Adrenal gland (tissue), 12 donors: Measurements from ENCODE around the gene C12orf57. TPM values are rescaled to one million over a fixed set of nuclear protein-coding genes. Genes with fewer than 3 reads are reported as not detected.

Source experiments
- DNase-seq, 7 donors: peaks; one replicate each; pipeline ENCODE4 v3.0.0-alpha.2; 2019 to 2020
- H3K27ac ChIP-seq, 5 donors: fragments of 200-600 bp; sonication (generic) in 4 of 5; 1 replicate in 3 of 5; 2 replicates in 2 of 5; pipeline versions ENCODE4 v1.5.1 to v1.8.0; 2016 to 2020; ENCODE audit warnings: mild to moderate bottlenecking in 1 of 5
- H3K27me3 ChIP-seq: fragments of 200-600 bp; 2 replicates; pipeline ENCODE4 v1.8.0; 2021
- H3K36me3 ChIP-seq, 2 donors: fragments of 200-600 bp; replicated peaks in 1 of 2; 1 replicate in 1 of 2; 2 replicates in 1 of 2; pipeline versions ENCODE4 v1.5.1 to v1.8.0; 2018 to 2022
- H3K4me1 ChIP-seq, 2 donors: fragments of 200-600 bp; replicated peaks in 1 of 2; 1 replicate in 1 of 2; 2 replicates in 1 of 2; pipeline versions ENCODE4 v1.5.1 to v1.8.0; 2018 to 2021
- H3K4me3 ChIP-seq, 4 donors: fragments of 200-600 bp; sonication (generic) in 3 of 4; one replicate each; pipeline ENCODE4 v1.5.1; 2016 to 2018
- H3K9me3 ChIP-seq, 3 donors: fragments of 200-600 bp; sonication (generic) in 1 of 3; replicated peaks in 1 of 3; 1 replicate in 2 of 3; 2 replicates in 1 of 3; pipeline versions ENCODE4 v1.5.1 to v1.8.0; 2016 to 2021
- POLR2A ChIP-seq, 2 donors: fragments of 450-650 bp; IDR thresholded peaks; one replicate each; pipeline ENCODE4 v1.6.1; 2017; ENCODE audit warnings: antibody characterized with exemption in 2 of 2, mild to moderate bottlenecking in 2 of 2, moderate library complexity in 1 of 2
- WGBS, 4 donors: extraction: QIAGEN DNeasy Blood & Tissue Kit in 2 of 4; methylation state at CpG; one replicate each; pipeline versions ENCODE4 v1.1.5 to v1.1.7; 2013 to 2017; 5-methylcytosine and 5-hydroxymethylcytosine counted together
- intact Hi-C, 2 donors: fragments of 100-400 bp; cut with DNase I; formaldehyde crosslinking; loops; one replicate each; pipeline versions ENCODE4 v1.14.1 to v1.15.0; 2022 to 2023
- polyA plus RNA-seq, 3 donors: library from polyadenylated mRNA; stranded (reverse); fragments of 200-250 nt in 2 of 3; fragments of 350-450 nt in 1 of 3; fragmentation: Illumina TruSeq in 1 of 3; extraction: RNeasy Lipid Tissue Mini Kit (QIAGEN cat#74804) in 1 of 3; gene quantifications; one replicate each; pipeline ENCODE4 v1.2.3, GENCODE V29; 2013 to 2014
- total RNA-seq, 9 donors: library from RNA; depleted of rRNA in 4 of 9; stranded (reverse); fragments of >200 nt in 4 of 9; fragments of 120-200 nt in 1 of 9; fragmentation: NEBNext Ultra II Directional in 1 of 9; extraction: Animal tissue kit (Norgen Biotek cat#: 25700) in 1 of 9; gene quantifications; one replicate each; pipeline versions ENCODE4 v1.1.0 to v1.2.4, GENCODE V29; 2013 to 2023
- TF ChIP-seq, protein P1 (sequence below), 6 experiments: fragments of 450-650 bp in 4 of 6; fragments of 200-600 bp in 2 of 6; sonication (generic) in 1 of 6; IDR thresholded peaks; 1 replicate in 5 of 6; 2 replicates in 1 of 6; pipeline versions ENCODE4 v1.5.1 to v1.8.0; 2016 to 2021; ENCODE audit warnings: antibody characterized with exemption in 6 of 6, mild to moderate bottlenecking in 2 of 6, moderate library complexity in 1 of 6
- donor health status: healthy with polysubstance abuse.
- donor health status: Bipolar disorder and iron deficiency.
- donor health status: DM: yes; HTN: yes; CAD: no.
- donor health status: DM: no; HTN: no; CAD: no.
- donor health status: DM: no; HTN: no; CAD: no.
- donor health status: DM: yes; HTN: yes; CAD: no.

C12orf57 gene
- total and polyA plus RNA-seq, 12 donors = 58.4 to 505 (median 277) TPM

DNA sequence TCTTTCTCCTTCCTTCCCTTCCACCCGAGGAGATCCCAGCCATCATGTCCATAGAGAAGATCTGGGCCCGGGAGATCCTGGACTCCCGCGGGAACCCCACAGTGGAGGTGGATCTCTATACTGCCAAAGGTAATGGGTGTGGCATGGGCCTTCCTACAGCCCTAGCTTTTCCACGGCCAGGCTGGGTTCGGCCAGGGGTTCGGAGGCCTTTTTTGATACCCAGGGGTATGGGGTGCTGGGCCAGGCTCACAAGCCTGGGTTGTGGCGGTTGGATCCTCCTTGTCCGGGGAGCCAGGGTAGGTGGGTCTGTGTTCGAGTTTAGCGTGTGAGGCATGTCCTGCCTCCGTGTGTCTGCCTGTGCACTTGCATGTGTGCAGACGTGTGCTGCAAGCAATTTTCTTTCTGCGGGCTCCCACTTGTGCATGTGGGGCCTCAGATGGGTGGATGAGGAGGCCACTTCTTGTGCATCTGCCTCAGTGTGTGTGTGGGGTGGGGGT lies 28.0 kb upstream of the C12orf57 start:
- peaks cover 6 to 12% of the 10 kb centered on the region in 2 donors for H3K4me1 ChIP-seq
- no peak overlapping the region for H3K27ac ChIP-seq
- H3K9me3 ChIP-seq = no peaks in the 10 kb centered on the region
- no peaks in the 10 kb centered on the region for H3K27me3 ChIP-seq
- WGBS, 4 donors = 81 to 86% (median 82%) methylated on average over 11 to 14 of the region's 14 CpGs
- intact Hi-C loops = no loop called here
- H3K36me3 ChIP-seq = peaks cover 0 to 5% of the 10 kb centered on the region in 2 donors
- TF ChIP-seq POLR2A (IDR thresholded peaks at IDR 0.05) = no peak
- TF ChIP-seq, protein P1, sequence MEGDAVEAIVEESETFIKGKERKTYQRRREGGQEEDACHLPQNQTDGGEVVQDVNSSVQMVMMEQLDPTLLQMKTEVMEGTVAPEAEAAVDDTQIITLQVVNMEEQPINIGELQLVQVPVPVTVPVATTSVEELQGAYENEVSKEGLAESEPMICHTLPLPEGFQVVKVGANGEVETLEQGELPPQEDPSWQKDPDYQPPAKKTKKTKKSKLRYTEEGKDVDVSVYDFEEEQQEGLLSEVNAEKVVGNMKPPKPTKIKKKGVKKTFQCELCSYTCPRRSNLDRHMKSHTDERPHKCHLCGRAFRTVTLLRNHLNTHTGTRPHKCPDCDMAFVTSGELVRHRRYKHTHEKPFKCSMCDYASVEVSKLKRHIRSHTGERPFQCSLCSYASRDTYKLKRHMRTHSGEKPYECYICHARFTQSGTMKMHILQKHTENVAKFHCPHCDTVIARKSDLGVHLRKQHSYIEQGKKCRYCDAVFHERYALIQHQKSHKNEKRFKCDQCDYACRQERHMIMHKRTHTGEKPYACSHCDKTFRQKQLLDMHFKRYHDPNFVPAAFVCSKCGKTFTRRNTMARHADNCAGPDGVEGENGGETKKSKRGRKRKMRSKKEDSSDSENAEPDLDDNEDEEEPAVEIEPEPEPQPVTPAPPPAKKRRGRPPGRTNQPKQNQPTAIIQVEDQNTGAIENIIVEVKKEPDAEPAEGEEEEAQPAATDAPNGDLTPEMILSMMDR (IDR thresholded peaks at IDR 0.05) = no peak
- no peak overlapping the region for H3K4me3 ChIP-seq
- no peak for DNase-seq

DNA sequence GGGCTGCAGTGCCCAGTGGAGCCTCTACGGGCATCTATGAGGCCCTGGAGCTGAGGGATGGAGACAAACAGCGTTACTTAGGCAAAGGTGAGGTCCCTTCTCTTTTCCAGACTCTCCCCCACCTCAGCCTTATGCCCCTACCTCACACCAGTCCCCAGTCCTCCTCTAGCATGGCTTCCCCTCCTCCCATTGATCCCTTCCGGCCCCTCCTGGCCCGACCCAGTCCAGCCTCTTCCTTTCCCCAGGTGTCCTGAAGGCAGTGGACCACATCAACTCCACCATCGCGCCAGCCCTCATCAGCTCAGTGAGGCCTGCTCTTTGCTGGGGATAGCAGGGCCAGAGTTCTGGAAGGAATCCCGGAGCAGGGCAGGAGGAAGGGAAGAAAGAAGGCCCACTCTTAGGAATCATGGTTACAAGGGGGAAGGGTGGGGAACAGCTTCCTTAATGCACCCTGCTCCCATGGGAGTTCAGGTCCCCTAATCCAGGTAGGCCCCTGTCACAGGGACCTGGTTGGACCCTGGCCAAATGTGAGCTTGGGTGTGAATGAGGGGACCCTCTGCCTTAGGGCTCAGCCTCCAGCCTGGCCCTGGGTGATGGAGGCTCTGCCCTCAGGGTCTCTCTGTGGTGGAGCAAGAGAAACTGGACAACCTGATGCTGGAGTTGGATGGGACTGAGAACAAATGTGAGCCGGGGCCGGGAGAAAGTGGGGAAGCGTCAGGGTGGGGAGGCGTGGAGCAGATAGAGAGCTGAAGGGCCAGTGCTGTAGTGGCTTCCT lies 27.2 kb upstream of the C12orf57 start:
- H3K9me3 ChIP-seq = no peaks in the 10 kb centered on the region
- no peak for DNase-seq
- peaks cover 0 to 5% of the 10 kb centered on the region in 2 donors for H3K36me3 ChIP-seq
- H3K27ac ChIP-seq = no peak overlapping the region
- intact Hi-C loops = no loop called here
- H3K4me1 ChIP-seq = peaks cover 6 to 12% of the 10 kb centered on the region in 2 donors
- TF ChIP-seq, protein P1 (IDR thresholded peaks at IDR 0.05) = no peak
- TF ChIP-seq POLR2A (IDR thresholded peaks at IDR 0.05) = no peak
- H3K27me3 ChIP-seq = no peaks in the 10 kb centered on the region
- 92 to 97% (median 94%) methylated on average over 11 of the region's 11 CpGs for WGBS, 4 donors
- H3K4me3 ChIP-seq = no peak overlapping the region

DNA sequence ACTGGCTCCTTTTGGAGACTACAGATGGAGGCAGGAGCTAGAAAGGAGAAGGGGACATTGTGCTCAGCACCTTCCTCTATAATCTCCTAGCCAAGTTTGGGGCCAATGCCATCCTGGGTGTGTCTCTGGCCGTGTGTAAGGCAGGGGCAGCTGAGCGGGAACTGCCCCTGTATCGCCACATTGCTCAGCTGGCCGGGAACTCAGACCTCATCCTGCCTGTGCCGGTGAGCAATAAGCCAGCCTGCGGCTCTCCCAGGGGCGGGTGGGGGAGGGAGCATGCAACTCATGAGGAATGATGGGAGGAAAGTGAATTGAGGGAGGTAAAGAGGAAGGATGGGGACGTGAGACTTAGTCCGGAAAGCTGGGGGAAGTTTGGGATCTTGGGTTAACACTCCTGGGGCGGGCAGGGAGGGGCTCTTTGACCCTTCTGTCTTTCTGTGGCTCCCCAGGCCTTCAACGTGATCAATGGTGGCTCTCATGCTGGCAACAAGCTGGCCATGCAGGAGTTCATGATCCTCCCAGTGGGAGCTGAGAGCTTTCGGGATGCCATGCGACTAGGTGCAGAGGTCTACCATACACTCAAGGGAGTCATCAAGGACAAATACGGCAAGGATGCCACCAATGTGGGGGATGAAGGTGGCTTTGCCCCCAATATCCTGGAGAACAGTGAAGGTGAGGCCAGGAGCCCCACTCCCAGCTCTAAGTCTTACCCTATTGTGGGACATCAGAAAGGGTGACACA lies 26.2 kb upstream of the C12orf57 start:
- intact Hi-C loops = no loop called here
- no peak for DNase-seq
- Histone ChIP-seq H3K4me3 (no peak overlapping the region), H3K9me3 (no peaks in the 10 kb centered on the region), H3K27ac (no peak overlapping the region), H3K4me1 (peaks cover 6 to 12% of the 10 kb centered on the region in 2 donors), H3K36me3 (peaks cover 0 to 5% of the 10 kb centered on the region in 2 donors), H3K27me3 (no peaks in the 10 kb centered on the region)
- TF ChIP-seq, protein P1 (IDR thresholded peaks at IDR 0.05) = no peak
- TF ChIP-seq POLR2A (IDR thresholded peaks at IDR 0.05) = no peak
- 82 to 90% (median 86%) methylated on average over 10 to 14 of the region's 14 CpGs for WGBS, 4 donors

DNA sequence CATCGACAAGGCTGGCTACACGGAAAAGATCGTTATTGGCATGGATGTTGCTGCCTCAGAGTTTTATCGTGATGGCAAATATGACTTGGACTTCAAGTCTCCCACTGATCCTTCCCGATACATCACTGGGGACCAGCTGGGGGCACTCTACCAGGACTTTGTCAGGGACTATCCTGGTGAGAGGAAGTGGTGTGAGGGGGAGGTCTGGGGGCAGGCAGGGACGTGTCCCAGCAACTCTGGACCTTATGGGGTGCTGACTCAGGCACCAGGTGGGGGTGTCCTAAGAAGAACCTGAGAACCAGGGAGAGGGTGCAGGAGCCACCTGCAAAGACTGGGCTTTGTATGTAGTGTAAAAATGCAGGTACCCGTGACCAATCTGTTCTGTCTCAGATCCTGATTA lies 24.2 kb upstream of the C12orf57 start:
- H3K4me1 ChIP-seq = peaks cover 12 to 16% of the 10 kb centered on the region in 2 donors
- no peaks in the 10 kb centered on the region for H3K9me3 ChIP-seq
- no peaks in the 10 kb centered on the region for H3K27me3 ChIP-seq
- H3K36me3 ChIP-seq = peaks cover 0 to 5% of the 10 kb centered on the region in 2 donors
- H3K27ac ChIP-seq = no peak overlapping the region
- no peak for DNase-seq
- WGBS, 4 donors = 69 to 82% (median 75%) methylated on average over 7 of the region's 7 CpGs
- TF ChIP-seq, protein P1 (IDR thresholded peaks at IDR 0.05) = no peak
- no peak for TF ChIP-seq POLR2A (IDR thresholded peaks at IDR 0.05)
- intact Hi-C loops = no loop called here
- no peak overlapping the region for H3K4me3 ChIP-seq
